ENCODE results near the gene HES5. TPM values are rescaled to one million over a fixed set of nuclear protein-coding genes. Genes with fewer than 3 reads are reported as not detected.

The HES5 gene
- total RNA-seq, 1 donor = not detected

DNA sequence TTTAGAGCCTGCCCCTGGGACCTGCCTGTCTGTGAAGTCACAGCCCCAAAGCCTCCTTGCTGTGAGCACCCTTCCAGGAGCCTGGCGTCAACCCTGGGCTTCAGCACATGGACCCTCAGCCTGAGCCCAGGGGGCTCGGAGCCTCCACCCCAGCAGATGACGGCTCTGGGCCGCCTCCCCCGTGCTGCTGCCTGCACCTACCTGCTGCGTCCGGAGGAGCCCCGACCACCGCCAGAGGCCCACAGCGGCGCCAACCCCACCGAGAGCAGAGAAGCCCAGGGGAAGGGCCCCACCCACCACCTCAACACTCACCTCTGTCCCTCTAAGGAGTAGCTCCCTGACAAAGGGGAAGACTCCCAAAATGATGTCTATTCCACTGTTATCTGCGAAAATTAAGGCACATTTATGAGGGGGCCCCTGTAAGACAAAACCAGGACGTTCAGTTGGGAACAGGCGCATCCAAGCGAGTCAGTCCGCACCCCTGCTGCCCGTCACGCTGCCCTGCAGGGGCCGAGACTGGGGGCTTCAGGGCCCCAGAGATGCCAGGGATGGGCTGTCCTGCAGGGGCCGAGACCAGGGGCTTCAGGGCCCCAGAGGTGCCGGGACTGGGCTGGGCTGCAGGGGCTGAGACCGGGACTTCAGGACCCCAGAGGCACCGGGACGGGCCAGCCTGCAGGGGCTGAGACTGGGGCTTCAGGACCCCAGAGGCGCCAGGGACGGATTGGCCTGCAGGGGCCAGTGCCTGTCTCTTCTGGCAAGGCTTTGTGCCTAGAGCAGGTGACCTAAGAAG, 19.5 kb downstream of the HES5 start:
- no peak for DNase-seq (ENCODE audit: insufficient read length, low spot score, missing footprints)
- Histone ChIP-seq H4K20me1 (ENCODE audit: insufficient read depth, low read length) (peaks cover 8% of the 10 kb centered on the region), H3K27ac (ENCODE audit: low read depth, low read length) (no peak overlapping the region), H3K4me1 (ENCODE audit: insufficient read depth, low read length) (no peaks in the 10 kb centered on the region), H3K4me3 (ENCODE audit: insufficient read depth, low read length) (no peak overlapping the region), H3K79me2 (ENCODE audit: insufficient read depth, low read length) (no peaks in the 10 kb centered on the region), H3K36me3 (ENCODE audit: insufficient read depth, low read length) (peaks cover 31% of the 10 kb centered on the region), H3K9me3 (ENCODE audit: low read depth, low read length) (no peaks in the 10 kb centered on the region), H2AFZ (ENCODE audit: low read length) (no peak overlapping the region), H3K27me3 (ENCODE audit: insufficient read depth, low read length) (peaks cover 4% of the 10 kb centered on the region), H3K4me2 (ENCODE audit: insufficient read depth, low read length) (no peak overlapping the region)
- TF ChIP-seq, protein P1, sequence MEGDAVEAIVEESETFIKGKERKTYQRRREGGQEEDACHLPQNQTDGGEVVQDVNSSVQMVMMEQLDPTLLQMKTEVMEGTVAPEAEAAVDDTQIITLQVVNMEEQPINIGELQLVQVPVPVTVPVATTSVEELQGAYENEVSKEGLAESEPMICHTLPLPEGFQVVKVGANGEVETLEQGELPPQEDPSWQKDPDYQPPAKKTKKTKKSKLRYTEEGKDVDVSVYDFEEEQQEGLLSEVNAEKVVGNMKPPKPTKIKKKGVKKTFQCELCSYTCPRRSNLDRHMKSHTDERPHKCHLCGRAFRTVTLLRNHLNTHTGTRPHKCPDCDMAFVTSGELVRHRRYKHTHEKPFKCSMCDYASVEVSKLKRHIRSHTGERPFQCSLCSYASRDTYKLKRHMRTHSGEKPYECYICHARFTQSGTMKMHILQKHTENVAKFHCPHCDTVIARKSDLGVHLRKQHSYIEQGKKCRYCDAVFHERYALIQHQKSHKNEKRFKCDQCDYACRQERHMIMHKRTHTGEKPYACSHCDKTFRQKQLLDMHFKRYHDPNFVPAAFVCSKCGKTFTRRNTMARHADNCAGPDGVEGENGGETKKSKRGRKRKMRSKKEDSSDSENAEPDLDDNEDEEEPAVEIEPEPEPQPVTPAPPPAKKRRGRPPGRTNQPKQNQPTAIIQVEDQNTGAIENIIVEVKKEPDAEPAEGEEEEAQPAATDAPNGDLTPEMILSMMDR (IDR thresholded peaks at IDR 0.05; ENCODE audit: extremely low read depth, low read depth, low read length) = no peak

GRCh38 chr1:2509589-2509988, 20.5 kb downstream of the HES5 start:
- DNase-seq (ENCODE audit: insufficient read length, low spot score, missing footprints) = no peak
- Histone ChIP-seq H3K36me3 (ENCODE audit: insufficient read depth, low read length) (peaks cover 28% of the 10 kb centered on the region), H4K20me1 (ENCODE audit: insufficient read depth, low read length) (peaks cover 5% of the 10 kb centered on the region)

DNA sequence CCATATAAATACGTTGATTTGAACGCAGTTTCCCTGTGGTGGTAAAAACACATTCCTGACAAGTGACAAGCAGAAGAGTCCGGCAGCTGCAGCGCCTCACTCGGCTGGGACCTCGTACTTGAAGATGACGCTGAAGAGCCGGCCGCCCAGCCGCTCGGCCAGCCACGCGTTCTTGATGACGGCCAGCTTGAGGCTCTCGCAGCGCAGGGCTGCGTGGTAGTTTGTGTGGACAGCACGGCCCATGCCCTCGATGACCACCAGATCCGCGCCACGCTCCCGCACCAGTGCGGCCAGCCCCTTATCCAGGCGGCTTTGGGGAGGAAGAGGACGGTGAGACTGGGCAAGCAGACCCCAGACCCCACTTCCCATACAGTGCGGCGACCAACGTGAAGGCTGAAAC, 21.3 kb downstream of the HES5 start:
- TF ChIP-seq, protein P1 (IDR thresholded peaks at IDR 0.05; ENCODE audit: extremely low read depth, low read depth, low read length) = no peak
- no peak overlapping the region for H2AFZ ChIP-seq (ENCODE audit: low read length)
- H3K27ac ChIP-seq (ENCODE audit: low read depth, low read length) = no peak overlapping the region
- no peaks in the 10 kb centered on the region for H3K9me3 ChIP-seq (ENCODE audit: low read depth, low read length)
- DNase-seq (ENCODE audit: insufficient read length, low spot score, missing footprints) = no peak
- no peak overlapping the region for H3K4me2 ChIP-seq (ENCODE audit: insufficient read depth, low read length)
- peaks cover 5% of the 10 kb centered on the region for H4K20me1 ChIP-seq (ENCODE audit: insufficient read depth, low read length)
- peaks cover 21% of the 10 kb centered on the region for H3K27me3 ChIP-seq (ENCODE audit: insufficient read depth, low read length)
- H3K36me3 ChIP-seq (ENCODE audit: insufficient read depth, low read length) = peaks cover 28% of the 10 kb centered on the region
- no peaks in the 10 kb centered on the region for H3K4me1 ChIP-seq (ENCODE audit: insufficient read depth, low read length)
- H3K79me2 ChIP-seq (ENCODE audit: insufficient read depth, low read length) = no peaks in the 10 kb centered on the region
- no peak overlapping the region for H3K4me3 ChIP-seq (ENCODE audit: insufficient read depth, low read length)

More at GRCh38 chr1:2509589-2509988, 20.5 kb downstream of the HES5 start:
- H3K4me3 ChIP-seq (ENCODE audit: insufficient read depth, low read length) = no peak overlapping the region
- peaks cover 14% of the 10 kb centered on the region for H3K27me3 ChIP-seq (ENCODE audit: insufficient read depth, low read length)
- H2AFZ ChIP-seq (ENCODE audit: low read length) = no peak overlapping the region
- no peak overlapping the region for H3K27ac ChIP-seq (ENCODE audit: low read depth, low read length)
- no peaks in the 10 kb centered on the region for H3K4me1 ChIP-seq (ENCODE audit: insufficient read depth, low read length)
- TF ChIP-seq, protein P1 (IDR thresholded peaks at IDR 0.05; ENCODE audit: extremely low read depth, low read depth, low read length) = no peak
- H3K79me2 ChIP-seq (ENCODE audit: insufficient read depth, low read length) = no peaks in the 10 kb centered on the region
- no peaks in the 10 kb centered on the region for H3K9me3 ChIP-seq (ENCODE audit: low read depth, low read length)
- no peak overlapping the region for H3K4me2 ChIP-seq (ENCODE audit: insufficient read depth, low read length)

DNA sequence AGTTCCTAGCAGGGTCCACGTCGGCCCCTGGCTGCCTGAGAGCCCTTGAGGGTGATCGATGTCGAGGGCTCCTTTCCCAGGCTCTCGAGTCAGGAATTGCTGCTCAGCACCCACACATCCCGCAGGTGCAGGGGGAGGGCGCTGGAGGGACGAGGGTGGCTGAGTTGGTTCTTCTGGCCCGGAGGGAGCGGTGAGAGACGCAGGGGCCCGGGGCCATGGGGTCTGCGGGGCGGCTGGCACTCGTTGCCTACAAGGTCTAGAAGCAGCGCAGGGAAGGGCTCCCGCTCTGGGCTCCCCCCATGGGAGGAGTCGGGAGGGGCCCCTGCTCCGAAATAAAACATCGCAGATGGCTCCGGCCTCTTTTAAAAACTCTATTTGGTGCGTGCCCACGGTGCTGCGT, 21.9 kb downstream of the HES5 start:
- peaks cover 23% of the 10 kb centered on the region for H3K36me3 ChIP-seq (ENCODE audit: insufficient read depth, low read length)
- H4K20me1 ChIP-seq (ENCODE audit: insufficient read depth, low read length) = peaks cover 5% of the 10 kb centered on the region
- no peaks in the 10 kb centered on the region for H3K4me1 ChIP-seq (ENCODE audit: insufficient read depth, low read length)
- no peaks in the 10 kb centered on the region for H3K79me2 ChIP-seq (ENCODE audit: insufficient read depth, low read length)
- peaks cover 23% of the 10 kb centered on the region for H3K27me3 ChIP-seq (ENCODE audit: insufficient read depth, low read length)
- no peak overlapping the region for H2AFZ ChIP-seq (ENCODE audit: low read length)
- H3K4me2 ChIP-seq (ENCODE audit: insufficient read depth, low read length) = no peak overlapping the region
- H3K27ac ChIP-seq (ENCODE audit: low read depth, low read length) = no peak overlapping the region
- TF ChIP-seq, protein P1 (IDR thresholded peaks at IDR 0.05; ENCODE audit: extremely low read depth, low read depth, low read length) = no peak
- no peaks in the 10 kb centered on the region for H3K9me3 ChIP-seq (ENCODE audit: low read depth, low read length)
- no peak for DNase-seq (ENCODE audit: insufficient read length, low spot score, missing footprints)
- no peak overlapping the region for H3K4me3 ChIP-seq (ENCODE audit: insufficient read depth, low read length)

Data from osteoblast (primary cell).